Stimulated activated CD8-positive, alpha-beta memory T cell treated with anti-CD3 and anti-CD28 coated beads, Interleukin-4, amount 100 ng/mL, for 24 hours (primary cell): Measurements from ENCODE around the gene DRGX.

Source experiments
- DNase-seq: peaks from one replicate; pipeline ENCODE4 v3.0.0-alpha.2; 2020; ENCODE audit warnings: low read depth

Gene DRGX

GRCh38 chr10:49395741-49396665 lies at the start of gene DRGX:
Gene DRGX, minus strand, starts transcription at chr10:49396089. Its CDS starts 649 bp downstream, at chr10:49395440.
- DNase-seq, result no peak

- no peak for DNase-seq
These were observed 48.5 kb upstream of the DRGX start for GRCh38 chr10:49444349-49444748.

- DNase-seq, result no peak
These were observed 47.0 kb upstream of the DRGX start for GRCh38 chr10:49442863-49443262.

- no peak for DNase-seq
These were observed 45.9 kb upstream of the DRGX start for GRCh38 chr10:49441488-49442476.

- DNase-seq, result no peak
These were observed 39.3 kb upstream of the DRGX start for GRCh38 chr10:49435225-49435624.

- DNase-seq, result no peak
These were observed 37.2 kb upstream of the DRGX start for GRCh38 chr10:49433069-49433468.

GRCh38 chr10:49431426-49431825 lies 35.5 kb upstream of the DRGX start:
- no peak for DNase-seq

GRCh38 chr10:49429458-49429857 lies 33.6 kb upstream of the DRGX start:
- DNase-seq, result no peak

- DNase-seq, result no peak
These were observed 30.8 kb upstream of the DRGX start for GRCh38 chr10:49426490-49427360.

GRCh38 chr10:49419005-49419404 lies 23.1 kb upstream of the DRGX start:
- no peak for DNase-seq

GRCh38 chr10:49418328-49418727 lies 22.4 kb upstream of the DRGX start:
- DNase-seq, result no peak

GRCh38 chr10:49418053-49418326 lies 22.1 kb upstream of the DRGX start:
- DNase-seq, result no peak

GRCh38 chr10:49417311-49418052 lies 21.6 kb upstream of the DRGX start:
- no peak for DNase-seq

- no peak for DNase-seq
These were observed 20.0 kb upstream of the DRGX start for GRCh38 chr10:49415846-49416245.

- DNase-seq, result no peak
These were observed 19.2 kb upstream of the DRGX start for GRCh38 chr10:49415109-49415508.

- no peak for DNase-seq
These were observed 18.6 kb upstream of the DRGX start for GRCh38 chr10:49414496-49414895.

GRCh38 chr10:49412571-49412970 lies 16.7 kb upstream of the DRGX start:
- DNase-seq, result no peak

- DNase-seq, result no peak
These were observed 14.6 kb upstream of the DRGX start for GRCh38 chr10:49410365-49411074.

GRCh38 chr10:49409755-49410154 lies 13.9 kb upstream of the DRGX start:
- no peak for DNase-seq

- DNase-seq, result no peak
These were observed 12.8 kb upstream of the DRGX start for GRCh38 chr10:49408519-49409306.
